Lower leg skin (tissue), 3 donors: Measurements from ENCODE around the gene FOSL1.

Source experiments
- POLR2A ChIP-seq, 2 donors: fragments of 450-650 bp; IDR thresholded peaks; one replicate each; pipeline ENCODE4 v1.6.1; 2016 to 2017; ENCODE audit warnings: antibody characterized with exemption in 2 of 2, mild to moderate bottlenecking in 1 of 2, moderate library complexity in 1 of 2
- TF ChIP-seq, protein P1 (sequence below), 3 donors: fragments of 450-650 bp; IDR thresholded peaks; one replicate each; pipeline ENCODE4 v1.5.1; 2016; ENCODE audit warnings: antibody characterized with exemption in 3 of 3, mild to moderate bottlenecking in 3 of 3, moderate library complexity in 2 of 3

DNA sequence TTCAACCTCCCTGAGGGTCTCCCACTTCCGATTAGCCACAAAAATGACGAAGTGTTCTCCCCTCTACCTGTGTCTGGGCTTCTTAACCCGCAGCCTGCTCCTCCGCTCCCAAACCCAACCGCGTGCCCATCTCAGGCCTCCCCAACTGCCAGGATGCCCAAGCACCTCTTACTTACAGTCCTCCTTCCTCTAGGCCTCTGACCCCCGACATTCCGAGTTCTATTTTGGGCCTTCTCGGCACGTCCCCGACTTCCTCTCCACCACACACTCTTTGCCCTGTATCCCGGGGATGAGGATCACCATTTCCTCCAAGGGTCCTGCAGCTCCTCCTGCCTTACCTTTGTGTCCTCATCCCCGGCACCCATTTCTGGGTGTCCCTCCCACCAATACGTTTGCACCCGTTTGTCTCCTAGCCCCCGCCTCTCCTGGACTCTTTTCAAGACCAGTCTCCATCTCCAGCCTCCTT is 40.3 kb downstream of the FOSL1 start:
- TF ChIP-seq, protein P1, sequence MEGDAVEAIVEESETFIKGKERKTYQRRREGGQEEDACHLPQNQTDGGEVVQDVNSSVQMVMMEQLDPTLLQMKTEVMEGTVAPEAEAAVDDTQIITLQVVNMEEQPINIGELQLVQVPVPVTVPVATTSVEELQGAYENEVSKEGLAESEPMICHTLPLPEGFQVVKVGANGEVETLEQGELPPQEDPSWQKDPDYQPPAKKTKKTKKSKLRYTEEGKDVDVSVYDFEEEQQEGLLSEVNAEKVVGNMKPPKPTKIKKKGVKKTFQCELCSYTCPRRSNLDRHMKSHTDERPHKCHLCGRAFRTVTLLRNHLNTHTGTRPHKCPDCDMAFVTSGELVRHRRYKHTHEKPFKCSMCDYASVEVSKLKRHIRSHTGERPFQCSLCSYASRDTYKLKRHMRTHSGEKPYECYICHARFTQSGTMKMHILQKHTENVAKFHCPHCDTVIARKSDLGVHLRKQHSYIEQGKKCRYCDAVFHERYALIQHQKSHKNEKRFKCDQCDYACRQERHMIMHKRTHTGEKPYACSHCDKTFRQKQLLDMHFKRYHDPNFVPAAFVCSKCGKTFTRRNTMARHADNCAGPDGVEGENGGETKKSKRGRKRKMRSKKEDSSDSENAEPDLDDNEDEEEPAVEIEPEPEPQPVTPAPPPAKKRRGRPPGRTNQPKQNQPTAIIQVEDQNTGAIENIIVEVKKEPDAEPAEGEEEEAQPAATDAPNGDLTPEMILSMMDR (IDR thresholded peaks at IDR 0.05): no peak
- no peak for TF ChIP-seq POLR2A (IDR thresholded peaks at IDR 0.05)
